Liver (tissue), 9 donors: ENCODE results near the gene NRN1. TPM values are rescaled to one million over a fixed set of nuclear protein-coding genes. Genes with fewer than 3 reads are reported as not detected.

Experiments used
- DNase-seq: peaks from one replicate; pipeline ENCODE4 v3.0.0-alpha.2; 2017; ENCODE audit warnings: low spot score
- H3K27ac ChIP-seq, 2 donors: one replicate each; pipeline ENCODE4 v1.7.0; 2013; ENCODE audit warnings: inconsistent platforms in 2 of 2, low read length in 2 of 2, control low read depth in 1 of 2, low read depth in 1 of 2, mild to moderate bottlenecking in 1 of 2
- H3K27me3 ChIP-seq, 4 donors: one replicate each; pipeline versions ENCODE4 v1.6.1 to v1.7.0; 2013; ENCODE audit warnings: low read length in 3 of 4, inconsistent platforms in 1 of 4, mild to moderate bottlenecking in 1 of 4, moderate library complexity in 1 of 4; ENCODE audit not compliant: control insufficient read depth in 4 of 4, insufficient read depth in 4 of 4
- H3K36me3 ChIP-seq, 4 donors: one replicate each; pipeline versions ENCODE4 v1.6.1 to v1.7.0; 2013; ENCODE audit warnings: low read length in 3 of 4, mild to moderate bottlenecking in 3 of 4, low read depth in 1 of 4, moderate library complexity in 1 of 4; ENCODE audit not compliant: control insufficient read depth in 4 of 4, insufficient read depth in 3 of 4
- H3K4me1 ChIP-seq, 4 donors: one replicate each; pipeline versions ENCODE4 v1.6.1 to v1.7.0; 2013; ENCODE audit warnings: low read length in 3 of 4, mild to moderate bottlenecking in 3 of 4, moderate library complexity in 1 of 4; ENCODE audit not compliant: control insufficient read depth in 4 of 4, insufficient read depth in 4 of 4
- H3K4me3 ChIP-seq, 3 donors: one replicate each; pipeline versions ENCODE4 v1.6.1 to v1.7.0; 2013; ENCODE audit warnings: low read length in 3 of 3, control low read depth in 1 of 3, low read depth in 1 of 3, mild to moderate bottlenecking in 1 of 3
- H3K9ac ChIP-seq, 2 donors: one replicate each; pipeline ENCODE4 v1.7.0; 2013; ENCODE audit warnings: low read length in 2 of 2, mild to moderate bottlenecking in 2 of 2, moderate library complexity in 2 of 2, control low read depth in 1 of 2, low read depth in 1 of 2
- H3K9me3 ChIP-seq, 4 donors: one replicate each; pipeline versions ENCODE4 v1.6.1 to v1.7.0; 2013; ENCODE audit warnings: low read length in 3 of 4; ENCODE audit not compliant: control insufficient read depth in 4 of 4
- ATF3 ChIP-seq: IDR thresholded peaks from 2 replicates; pipeline ENCODE4 v1.6.1; 2016; ENCODE audit warnings: antibody characterized with exemption
- CTCF ChIP-seq: fragments of 150-350 bp; IDR thresholded peaks from 2 replicates; pipeline ENCODE4 v1.5.1; 2017; ENCODE audit warnings: improper control_type of control experiment, low read depth, low read length; ENCODE audit not compliant: missing input control
- EGR1 ChIP-seq, 2 donors: IDR thresholded peaks; 2 replicates each; pipeline ENCODE4 v1.6.1; 2016 to 2018; ENCODE audit warnings: antibody characterized with exemption in 2 of 2, low read depth in 2 of 2
- FOXA1 ChIP-seq: IDR thresholded peaks from 2 replicates; pipeline ENCODE4 v1.6.1; 2016; ENCODE audit warnings: antibody characterized with exemption
- GABPA ChIP-seq, 2 donors: IDR thresholded peaks in 1 of 2; conservative IDR thresholded peaks in 1 of 2; 2 replicates each; pipeline ENCODE4 v1.6.1; 2016; ENCODE audit warnings: antibody characterized with exemption in 2 of 2, mild to moderate bottlenecking in 1 of 2, moderate library complexity in 1 of 2
- HNF4A ChIP-seq, 2 donors: conservative IDR thresholded peaks; 2 replicates each; pipeline ENCODE4 v1.6.1; 2016; ENCODE audit warnings: antibody characterized with exemption in 2 of 2, mild to moderate bottlenecking in 2 of 2
- HNF4G ChIP-seq: IDR thresholded peaks from 2 replicates; pipeline ENCODE4 v1.6.1; 2016; ENCODE audit warnings: antibody characterized with exemption
- JUND ChIP-seq, 2 donors: IDR thresholded peaks; 2 replicates each; pipeline ENCODE4 v1.6.1; 2016; ENCODE audit warnings: antibody characterized with exemption in 2 of 2
- MAX ChIP-seq: IDR thresholded peaks from 2 replicates; pipeline ENCODE4 v1.6.1; 2016; ENCODE audit warnings: antibody characterized with exemption
- NR2F2 ChIP-seq: IDR thresholded peaks from 2 replicates; pipeline ENCODE4 v1.6.1; 2016; ENCODE audit warnings: antibody characterized with exemption
- RAD21 ChIP-seq, 2 donors: IDR thresholded peaks; 2 replicates each; pipeline ENCODE4 v1.6.1; 2016; ENCODE audit warnings: antibody characterized with exemption in 2 of 2, mild to moderate bottlenecking in 2 of 2
- REST ChIP-seq: IDR thresholded peaks from 2 replicates; pipeline ENCODE4 v1.6.1; 2016; ENCODE audit warnings: antibody characterized with exemption, mild to moderate bottlenecking
- RXRA ChIP-seq, 2 donors: IDR thresholded peaks; 2 replicates each; pipeline ENCODE4 v1.6.1; 2017 to 2018; ENCODE audit warnings: antibody characterized with exemption in 2 of 2, mild to moderate bottlenecking in 1 of 2
- TAF1 ChIP-seq: conservative IDR thresholded peaks from 2 replicates; pipeline ENCODE4 v1.6.1; 2016; ENCODE audit warnings: antibody characterized with exemption, mild to moderate bottlenecking
- YY1 ChIP-seq: IDR thresholded peaks from 2 replicates; pipeline ENCODE4 v1.6.1; 2016; ENCODE audit warnings: antibody characterized with exemption, mild to moderate bottlenecking
- ZBTB33 ChIP-seq: IDR thresholded peaks from 2 replicates; pipeline ENCODE4 v1.6.1; 2016; ENCODE audit warnings: antibody characterized with exemption
- WGBS: extraction: QIAGEN DNeasy Blood & Tissue Kit; methylation state at CpG from one replicate; pipeline ENCODE4 v1.1.7; 2013; 5-methylcytosine and 5-hydroxymethylcytosine counted together
- polyA plus RNA-seq, 2 donors: library from polyadenylated mRNA; stranded (reverse) in 1 of 2; unstranded in 1 of 2; fragments of 200-250 nt in 1 of 2; fragments of >200 nt in 1 of 2; fragmentation: Nextera tagmentation in 1 of 2; extraction: Ambion mirVana in 1 of 2; gene quantifications; one replicate each; pipeline versions ENCODE4 v1.2.1 to v1.2.3, GENCODE V29; 2013 to 2015
- total RNA-seq, 2 donors: library from RNA; depleted of rRNA; stranded (reverse); fragments of >200 nt; gene quantifications; one replicate each; pipeline ENCODE4 v1.2.3, GENCODE V29; 2014
- donor health status: healthy.
- donor health status: healthy.
- donor health status: healthy.
- donor health status: healthy.
- donor health status: healthy.

Gene NRN1
- total and polyA plus RNA-seq, 4 donors: 1.2 to 2.9 (median 1.6) TPM

GRCh38 chr6:5962794-5963193 lies 43.9 kb downstream of the NRN1 start:
- H3K36me3 ChIP-seq: no peaks in the 10 kb centered on the region
- TF ChIP-seq ZBTB33: no peak
- TF ChIP-seq ATF3: no peak
- TF ChIP-seq EGR1 (IDR thresholded peaks at IDR 0.05; ENCODE audit: low read depth in 2 of 2): no peak
- TF ChIP-seq GABPA (IDR thresholded peaks at IDR 0.05 in 1 of 2, conservative IDR thresholded peaks at IDR 0.05 in 1 of 2): no peak
- no peak for TF ChIP-seq FOXA1
- TF ChIP-seq RXRA (IDR thresholded peaks at IDR 0.05): no peak
- TF ChIP-seq YY1: no peak
- TF ChIP-seq HNF4G: no peak
- no peak for TF ChIP-seq MAX
- no peak for TF ChIP-seq HNF4A (conservative IDR thresholded peaks at IDR 0.05)
- no peak overlapping the region for H3K4me3 ChIP-seq
- 82% methylated on average over 2 of the region's 2 CpGs for WGBS
- no peak overlapping the region for H3K9ac ChIP-seq
- no peaks in the 10 kb centered on the region for H3K4me1 ChIP-seq
- no peaks in the 10 kb centered on the region for H3K27me3 ChIP-seq
- H3K9me3 ChIP-seq: no peaks in the 10 kb centered on the region
- no peak for DNase-seq
- no peak overlapping the region for H3K27ac ChIP-seq

- no peak for TF ChIP-seq TAF1
- TF ChIP-seq RAD21 (IDR thresholded peaks at IDR 0.05): no peak
- no peak for TF ChIP-seq RXRA (IDR thresholded peaks at IDR 0.05)
- no peak for TF ChIP-seq HNF4A (conservative IDR thresholded peaks at IDR 0.05)
- TF ChIP-seq CTCF: no peak
- TF ChIP-seq ZBTB33: no peak
- TF ChIP-seq NR2F2: no peak
- TF ChIP-seq REST: no peak
- no peak for TF ChIP-seq HNF4G
- no peak for TF ChIP-seq JUND (IDR thresholded peaks at IDR 0.05)
- TF ChIP-seq FOXA1: no peak
- TF ChIP-seq EGR1 (IDR thresholded peaks at IDR 0.05; ENCODE audit: low read depth in 2 of 2): no peak
- no peak for TF ChIP-seq YY1
- TF ChIP-seq GABPA (IDR thresholded peaks at IDR 0.05 in 1 of 2, conservative IDR thresholded peaks at IDR 0.05 in 1 of 2): no peak
- TF ChIP-seq MAX: no peak
- no peak for TF ChIP-seq ATF3
- Histone ChIP-seq H3K4me1 (no peaks in the 10 kb centered on the region), H3K9me3 (no peaks in the 10 kb centered on the region), H3K4me3 (no peak overlapping the region), H3K27ac (no peak overlapping the region), H3K36me3 (no peaks in the 10 kb centered on the region), H3K27me3 (no peaks in the 10 kb centered on the region), H3K9ac (no peak overlapping the region)
- 93% methylated on average over 2 of the region's 2 CpGs for WGBS
- DNase-seq: no peak
Measured at GRCh38 chr6:5961836-5962235, 44.9 kb downstream of the NRN1 start.
